H1 (cell line): Measurements from ENCODE around the gene LITAFD. TPM values are rescaled to one million over a fixed set of nuclear protein-coding genes. Genes with fewer than 3 reads are reported as not detected.
A peak's percentile ranks its signal among the peaks of the same experiment; 100 is the strongest.

Source experiments
- CTCF ChIA-PET: fragments of 300-600 bp; sonication (Branson Sonifier 250); formaldehyde crosslinking; loops from one replicate; lab custom pipeline; 2021; ENCODE audit not compliant: partially characterized antibody; lab: Charles Lee
- POLR2A ChIA-PET: fragments of 300-600 bp; sonication (Branson Sonifier 250); formaldehyde crosslinking; loops from one replicate; lab custom pipeline; 2021; ENCODE audit warnings: inconsistent platforms; ENCODE audit not compliant: partially characterized antibody; lab: Charles Lee
- DNase-seq, 2 experiments: peaks; one replicate each; pipeline versions ENCODE4 v3.0.0 to v3.0.0-alpha.2; 2010 to 2022; ENCODE audit warnings: low spot score in 2 of 2, low read depth in 1 of 2, mixed read lengths in 1 of 2
- FAIRE-seq: peaks from 2 replicates; lab custom pipeline; 2011; peaks lifted over from hg19 to GRCh38; lab: Jason Lieb, UNC
- H2AFZ ChIP-seq: 2 replicates; pipeline ENCODE4 v1.8.1; 2012; ENCODE audit warnings: low read length, inconsistent platforms
- H2AK5ac ChIP-seq: 2 replicates; pipeline ENCODE4 v1.6.1; 2013; ENCODE audit warnings: low read depth, low read length
- H2BK120ac ChIP-seq: replicated peaks from 2 replicates; pipeline ENCODE3; 2013; ENCODE audit warnings: low read depth, low read length, inconsistent platforms
- H2BK12ac ChIP-seq: 2 replicates; pipeline ENCODE4 v1.6.1; 2013; ENCODE audit warnings: low read depth, low read length
- H2BK15ac ChIP-seq: 2 replicates; pipeline ENCODE4 v1.6.1; 2013; ENCODE audit warnings: low read length
- H2BK20ac ChIP-seq: 2 replicates; pipeline ENCODE4 v1.6.1; 2013; ENCODE audit warnings: low read length
- H2BK5ac ChIP-seq: 2 replicates; pipeline ENCODE4 v1.6.1; 2013; ENCODE audit warnings: low read depth, low read length
- H3K14ac ChIP-seq: 2 replicates; pipeline ENCODE4 v1.6.1; 2013; ENCODE audit warnings: inconsistent platforms; ENCODE audit not compliant: insufficient read length
- H3K18ac ChIP-seq: 2 replicates; pipeline ENCODE4 v1.6.1; 2013; ENCODE audit warnings: low read length; ENCODE audit errors: extremely low read depth
- H3K23ac ChIP-seq: 2 replicates; pipeline ENCODE4 v1.6.1; 2013; ENCODE audit warnings: inconsistent platforms; ENCODE audit not compliant: insufficient read length
- H3K23me2 ChIP-seq: 2 replicates; pipeline ENCODE4 v1.6.1; 2013; ENCODE audit warnings: low read depth, low read length
- H3K27ac ChIP-seq: 2 replicates; pipeline ENCODE4 v1.6.1; 2011; ENCODE audit warnings: low read depth, low read length, inconsistent platforms
- H3K27me3 ChIP-seq, 4 experiments: replicated peaks in 1 of 4; 1 replicate in 1 of 4; 2 replicates in 3 of 4; pipeline versions ENCODE4 v1.6.1 to v1.8.1; 2011 to 2013; ENCODE audit warnings: low read length in 3 of 4, mild to moderate bottlenecking in 3 of 4, inconsistent platforms in 2 of 4, mixed read lengths in 2 of 4, moderate library complexity in 1 of 4; ENCODE audit not compliant: control insufficient read depth in 3 of 4, insufficient read depth in 3 of 4; ENCODE audit errors: extremely low read depth in 1 of 4
- H3K36me3 ChIP-seq, 4 experiments: 2 replicates each; pipeline versions ENCODE4 v1.6.1 to v1.8.1; 2011 to 2013; ENCODE audit warnings: mild to moderate bottlenecking in 4 of 4, low read length in 3 of 4, moderate library complexity in 2 of 4, control low read depth in 1 of 4, inconsistent platforms in 1 of 4; ENCODE audit not compliant: insufficient read depth in 4 of 4, control insufficient read depth in 2 of 4
- H3K4ac ChIP-seq: replicated peaks from 2 replicates; pipeline ENCODE3; 2013; ENCODE audit warnings: low read length, low read depth, mixed read lengths, inconsistent platforms; ENCODE audit not compliant: insufficient read length
- H3K4me1 ChIP-seq, 4 experiments: replicated peaks in 1 of 4; 1 replicate in 1 of 4; 2 replicates in 3 of 4; pipeline versions ENCODE4 v1.6.1 to v1.8.1; 2011 to 2013; ENCODE audit warnings: low read length in 3 of 4, inconsistent platforms in 2 of 4, mixed read lengths in 1 of 4; ENCODE audit not compliant: insufficient read depth in 4 of 4, control insufficient read depth in 3 of 4
- H3K4me2 ChIP-seq, 2 experiments: 2 replicates each; pipeline versions ENCODE4 v1.6.1 to v1.8.1; 2011 to 2013; ENCODE audit warnings: low read depth in 2 of 2, low read length in 2 of 2, control low read depth in 1 of 2, inconsistent platforms in 1 of 2, mild to moderate bottlenecking in 1 of 2; ENCODE audit not compliant: insufficient read depth in 1 of 2
- H3K4me3 ChIP-seq, 4 experiments: fragments of 200-600, 300-600 bp in 1 of 4; sonication (generic), shearing (Covaris generic), sonication (Bioruptor Twin) in 1 of 4; 2 replicates each; pipeline versions ENCODE4 v1.5.1 to v1.8.1; 2011 to 2016; ENCODE audit warnings: low read length in 4 of 4, low read depth in 3 of 4, control low read depth in 2 of 4, inconsistent platforms in 2 of 4, mild to moderate bottlenecking in 2 of 4, mixed read lengths in 1 of 4, moderate library complexity in 1 of 4; ENCODE audit not compliant: insufficient read depth in 2 of 4; ENCODE audit errors: extremely low read depth in 1 of 4
- H3K56ac ChIP-seq: replicated peaks from 2 replicates; pipeline ENCODE3; 2013; ENCODE audit warnings: low read depth, mild to moderate bottlenecking, mixed read lengths, low read length, inconsistent platforms; ENCODE audit not compliant: insufficient read length
- H3K79me1 ChIP-seq: 2 replicates; pipeline ENCODE4 v1.6.1; 2013; ENCODE audit warnings: low read depth, low read length, control low read depth
- H3K79me2 ChIP-seq, 2 experiments: 2 replicates each; pipeline versions ENCODE4 v1.6.1 to v1.8.1; 2012 to 2013; ENCODE audit warnings: low read length in 2 of 2, mild to moderate bottlenecking in 2 of 2, inconsistent platforms in 1 of 2; ENCODE audit not compliant: insufficient read depth in 2 of 2, control insufficient read depth in 1 of 2
- H3K9ac ChIP-seq, 4 experiments: replicated peaks in 1 of 4; 1 replicate in 1 of 4; 2 replicates in 3 of 4; pipeline versions ENCODE4 v1.6.1 to v1.8.1; 2011 to 2013; ENCODE audit warnings: low read depth in 3 of 4, low read length in 3 of 4, control low read depth in 2 of 4, mild to moderate bottlenecking in 2 of 4, moderate library complexity in 2 of 4, inconsistent platforms in 1 of 4; ENCODE audit errors: extremely low read depth in 1 of 4
- H3K9me3 ChIP-seq, 2 experiments: 2 replicates each; pipeline versions ENCODE4 v1.6.1 to v1.8.1; 2012 to 2013; ENCODE audit warnings: mild to moderate bottlenecking in 2 of 2, moderate library complexity in 2 of 2, control low read depth in 1 of 2, inconsistent platforms in 1 of 2, low read depth in 1 of 2, low read length in 1 of 2, mixed read lengths in 1 of 2; ENCODE audit not compliant: insufficient read depth in 2 of 2
- H4K20me1 ChIP-seq, 2 experiments: replicated peaks in 1 of 2; 2 replicates each; pipeline versions ENCODE3 to v1.8.1; 2011 to 2013; ENCODE audit warnings: inconsistent platforms in 2 of 2, low read length in 2 of 2, mild to moderate bottlenecking in 1 of 2; ENCODE audit not compliant: insufficient read depth in 2 of 2, control insufficient read depth in 1 of 2
- H4K5ac ChIP-seq: 2 replicates; pipeline ENCODE4 v1.6.1; 2013; ENCODE audit warnings: low read length, low read depth, mixed read lengths, inconsistent platforms; ENCODE audit not compliant: insufficient read length
- H4K8ac ChIP-seq: 2 replicates; pipeline ENCODE4 v1.8.0; 2013; ENCODE audit warnings: mild to moderate bottlenecking, moderate library complexity, low read length, inconsistent platforms; ENCODE audit not compliant: insufficient read depth; ENCODE audit errors: extremely low read depth
- H4K91ac ChIP-seq: replicated peaks from 2 replicates; pipeline ENCODE3; 2013; ENCODE audit warnings: low read length, mixed read lengths, inconsistent platforms; ENCODE audit not compliant: insufficient read length
- RAD21 ChIP-seq, 2 experiments: IDR thresholded peaks in 1 of 2; conservative IDR thresholded peaks in 1 of 2; 2 replicates each; pipeline ENCODE4 v1.6.1; 2011; ENCODE audit warnings: low read depth in 2 of 2, low read length in 2 of 2, improper control_type of control experiment in 1 of 2, inconsistent platforms in 1 of 2, mild to moderate bottlenecking in 1 of 2, moderate library complexity in 1 of 2
- RFX5 ChIP-seq: IDR thresholded peaks from 2 replicates; pipeline ENCODE4 v1.6.1; 2011; ENCODE audit warnings: low read depth, low read length, improper control_type of control experiment, borderline replicate concordance
- SIX5 ChIP-seq: IDR thresholded peaks from 2 replicates; pipeline ENCODE4 v1.6.1; 2011; ENCODE audit warnings: mild to moderate bottlenecking, low read depth, low read length
- WGBS, 2 experiments: shearing (Covaris generic) in 1 of 2; methylation state at CpG; one replicate each; pipeline versions ENCODE4 v1.1.6 to v1.1.7; 2013 to 2015; ENCODE audit warnings: low lambda C conversion rate in 2 of 2, mixed read lengths in 2 of 2, inconsistent platforms in 1 of 2, low coverage in 1 of 2, missing lambda C conversion rate in 1 of 2; ENCODE audit not compliant: insufficient replicate concordance in 2 of 2, insufficient coverage in 1 of 2, insufficient read length in 1 of 2; ENCODE audit errors: extremely low coverage in 1 of 2, missing lambda C conversion rate in 1 of 2; 5-methylcytosine and 5-hydroxymethylcytosine counted together
- polyA plus RNA-seq, 7 experiments: library from polyadenylated mRNA; depleted of rRNA in 3 of 7; stranded (reverse) in 5 of 7; unstranded in 2 of 7; fragments of >200 nt in 5 of 7; fragments of 200-250 nt in 2 of 7; gene quantifications; 1 replicate in 5 of 7; 2 replicates in 1 of 7; 4 replicates in 1 of 7; pipeline versions ENCODE4 v1.2.1 to v1.2.3, GENCODE V29; 2011 to 2013; ENCODE audit warnings: missing spikeins in 2 of 7, mixed read lengths in 2 of 7
- total RNA-seq: library from RNA; stranded (reverse); fragmentation: NEBNext Ultra II Directional; extraction: Animal tissue kit (Norgen Biotek cat#: 25700); gene quantifications from 2 replicates; pipeline ENCODE4 v1.2.1, GENCODE V29; 2021
- TF ChIP-seq, protein P1 (sequence below), 3 experiments: IDR thresholded peaks; 1 replicate in 2 of 3; 2 replicates in 1 of 3; pipeline versions ENCODE4 v1.5.1 to v1.6.1; 2011; ENCODE audit warnings: low read length in 3 of 3, mild to moderate bottlenecking in 3 of 3, inconsistent platforms in 2 of 3, low read depth in 1 of 3, moderate library complexity in 1 of 3; ENCODE audit not compliant: insufficient read depth in 1 of 3; ENCODE audit errors: control extremely low read depth in 1 of 3

LITAFD gene
- total and polyA plus RNA-seq, 2 of the 8 experiments (the other 6 are each of a cell fraction or from before 2014, with no cell fraction given), result not detected

DNA sequence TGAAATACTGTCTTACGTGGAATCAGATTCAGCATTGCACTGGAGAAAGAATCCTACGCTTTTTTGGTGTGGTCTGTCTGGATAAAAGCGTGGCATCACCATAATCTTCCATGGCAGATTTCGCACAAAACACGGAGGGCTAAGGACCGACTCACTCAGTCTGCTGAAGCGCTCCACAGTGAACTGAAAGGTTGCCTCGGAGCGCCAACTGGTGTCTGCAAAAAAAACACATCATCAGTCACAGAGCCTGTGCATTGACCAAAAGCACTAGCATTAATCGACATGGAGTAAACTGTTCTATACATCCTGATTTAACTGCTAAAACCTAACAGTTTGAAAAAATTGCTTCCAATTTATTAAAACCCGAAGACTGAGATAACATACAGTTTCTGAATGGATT is 41.0 kb downstream of the LITAFD start:
- Histone ChIP-seq H3K27ac (no peak overlapping the region), H3K9me3 (no peaks in the 10 kb centered on the region), H3K14ac (no peak overlapping the region), H2BK20ac (no peak overlapping the region), H2BK5ac (no peak overlapping the region), H2AK5ac (no peak overlapping the region), H3K56ac (no peak overlapping the region), H3K23me2 (no peaks in the 10 kb centered on the region), H3K4ac (no peak overlapping the region), H3K23ac (no peak overlapping the region), H3K27me3 (no peaks in the 10 kb centered on the region), H4K5ac (no peak overlapping the region), H3K36me3 (peaks cover 28 to 53% (median 37%) of the 10 kb centered on the region in 4 experiments), H4K8ac (no peak overlapping the region), H3K79me1 (peaks cover 16% of the 10 kb centered on the region), H3K4me1 (no peaks in the 10 kb centered on the region), H4K91ac (no peak overlapping the region), H3K4me3 (no peak overlapping the region), H4K20me1 (peaks cover 14 to 29% of the 10 kb centered on the region in 2 experiments), H3K4me2 (no peak overlapping the region), H2BK120ac (no peak overlapping the region), H3K9ac (no peak overlapping the region), H2BK12ac (no peak overlapping the region), H2AFZ (no peak overlapping the region), H3K18ac (no peak overlapping the region), H2BK15ac (no peak overlapping the region), H3K79me2 (peaks cover 4 to 45% of the 10 kb centered on the region in 2 experiments)
- TF ChIP-seq, protein P1, sequence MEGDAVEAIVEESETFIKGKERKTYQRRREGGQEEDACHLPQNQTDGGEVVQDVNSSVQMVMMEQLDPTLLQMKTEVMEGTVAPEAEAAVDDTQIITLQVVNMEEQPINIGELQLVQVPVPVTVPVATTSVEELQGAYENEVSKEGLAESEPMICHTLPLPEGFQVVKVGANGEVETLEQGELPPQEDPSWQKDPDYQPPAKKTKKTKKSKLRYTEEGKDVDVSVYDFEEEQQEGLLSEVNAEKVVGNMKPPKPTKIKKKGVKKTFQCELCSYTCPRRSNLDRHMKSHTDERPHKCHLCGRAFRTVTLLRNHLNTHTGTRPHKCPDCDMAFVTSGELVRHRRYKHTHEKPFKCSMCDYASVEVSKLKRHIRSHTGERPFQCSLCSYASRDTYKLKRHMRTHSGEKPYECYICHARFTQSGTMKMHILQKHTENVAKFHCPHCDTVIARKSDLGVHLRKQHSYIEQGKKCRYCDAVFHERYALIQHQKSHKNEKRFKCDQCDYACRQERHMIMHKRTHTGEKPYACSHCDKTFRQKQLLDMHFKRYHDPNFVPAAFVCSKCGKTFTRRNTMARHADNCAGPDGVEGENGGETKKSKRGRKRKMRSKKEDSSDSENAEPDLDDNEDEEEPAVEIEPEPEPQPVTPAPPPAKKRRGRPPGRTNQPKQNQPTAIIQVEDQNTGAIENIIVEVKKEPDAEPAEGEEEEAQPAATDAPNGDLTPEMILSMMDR (IDR thresholded peaks at IDR 0.05; ENCODE audit: control extremely low read depth in 1 of 3, insufficient read depth in 1 of 3, low read depth in 1 of 3, low read length in 3 of 3), result peak in 1 of 3 experiments; percentile 9; a peak in 1 of 4 replicates
- TF ChIP-seq SIX5 (no peak), RAD21 (IDR thresholded peaks at IDR 0.05 in 1 of 2, conservative IDR thresholded peaks at IDR 0.05 in 1 of 2; ENCODE audit: low read depth in 2 of 2, low read length in 2 of 2) (peak in 1 of 2 experiments; percentile 17; a peak in 2 of 4 replicates), RFX5 (no peak)
- ChIA-PET POLR2A (interaction anchor here (1.6 kb wide), 1 partner anchor 11 kb away, joined by 3 read pairs; no protein-coding TSS in a partner anchor), CTCF (interaction anchor here (0.7 to 7.6 kb wide), 9 partner anchors 13 to 90 kb away, joined by 3 to 33 read pairs (median 5); no protein-coding TSS in a partner anchor)
- FAIRE-seq, result no peak
- DNase-seq, result no peak
- 91% methylated on average over 11 of the region's 11 CpGs; no CpG with 5 or more reads in 1 of the 2 experiments for WGBS, 2 experiments
